ENCODE measurements around the gene GRM7. TPM values are rescaled to one million over a fixed set of nuclear protein-coding genes. Genes with fewer than 3 reads are reported as not detected.

The GRM7 gene
- total RNA-seq, 1 experiment from 2014 or later, result 0.28 TPM

DNA sequence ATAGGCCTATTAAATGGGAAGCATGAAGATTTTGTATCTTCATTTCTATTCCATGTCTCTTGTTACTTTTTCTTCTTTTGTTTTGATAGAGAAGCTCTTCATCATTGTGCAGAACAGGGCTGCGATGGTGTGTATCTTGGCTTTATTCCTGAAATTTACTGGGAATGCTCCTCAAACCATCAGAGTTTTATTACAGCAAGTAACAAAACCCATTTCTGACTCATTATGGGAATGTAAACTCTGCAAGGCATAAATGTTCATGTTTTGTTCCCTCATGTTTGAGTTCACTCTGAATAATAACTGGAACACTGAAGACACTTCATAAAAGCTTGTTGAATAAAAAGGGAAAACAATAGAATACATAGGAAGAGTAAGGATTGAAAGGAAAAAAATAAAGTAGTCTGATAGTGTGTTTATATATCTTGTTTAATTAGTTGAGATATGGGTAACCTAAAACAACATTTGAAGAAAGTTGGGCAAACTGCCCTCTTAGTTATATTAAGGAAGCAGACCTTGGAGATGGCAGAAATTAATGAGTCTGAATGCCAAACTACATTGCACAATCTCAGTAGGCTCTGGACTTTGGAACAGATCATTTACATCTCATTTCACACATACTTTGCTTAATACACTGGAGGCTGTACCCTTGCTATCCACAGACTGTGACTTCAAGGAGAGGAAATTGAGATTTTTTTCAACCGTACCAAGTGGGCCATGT is 521.5 kb downstream of the GRM7 start:
- Histone ChIP-seq H4K20me1 (ENCODE audit: control insufficient read depth, insufficient read depth, insufficient read length) (no peaks in the 10 kb centered on the region), H3K18ac (ENCODE audit: insufficient read length, low read depth, low read length) (no peak overlapping the region), H3K79me2 (ENCODE audit: insufficient read depth, low read length) (no peaks in the 10 kb centered on the region), H4K91ac (ENCODE audit: insufficient read length, low read depth, low read length) (no peak overlapping the region), H3K27ac (ENCODE audit: insufficient read length, low read depth, low read length) (no peak overlapping the region), H3K4me1 (ENCODE audit: insufficient read depth, low read length) (no peaks in the 10 kb centered on the region), H3K56ac (ENCODE audit: insufficient read length, low read depth, low read length) (no peak overlapping the region), H3K9ac (ENCODE audit: extremely low read depth, insufficient read length, low read length) (no peak overlapping the region), H3K4ac (ENCODE audit: low read depth, low read length) (no peak overlapping the region), H4K8ac (replicated peaks; ENCODE audit: insufficient read length, low read depth, low read length) (no peak overlapping the region), H2BK5ac (ENCODE audit: insufficient read length, low read length) (no peak overlapping the region), H3K4me2 (ENCODE audit: insufficient read depth, insufficient read length, low read length) (no peak overlapping the region), H3K9me3 (ENCODE audit: control insufficient read depth, low read depth, low read length) (no peaks in the 10 kb centered on the region), H3K79me1 (ENCODE audit: insufficient read depth, low read depth, low read length, poor library complexity, severe bottlenecking) (no peaks in the 10 kb centered on the region), H2BK12ac (ENCODE audit: insufficient read length, low read depth, low read length) (no peak overlapping the region), H2AK5ac (ENCODE audit: insufficient read length, low read length) (no peak overlapping the region), H2AFZ (ENCODE audit: low read length) (no peak overlapping the region), H3K27me3 (ENCODE audit: insufficient read depth, low read length) (no peaks in the 10 kb centered on the region), H2BK15ac (ENCODE audit: low read depth, low read length) (no peak overlapping the region), H3T11ph (ENCODE audit: low read length) (no peak overlapping the region), H2BK120ac (ENCODE audit: low read depth, low read length, poor library complexity, severe bottlenecking) (no peak overlapping the region), H3K23ac (ENCODE audit: insufficient read length, low read depth, low read length) (no peak overlapping the region), H3K23me2 (ENCODE audit: insufficient read length, low read depth, low read length, poor library complexity, severe bottlenecking) (no peaks in the 10 kb centered on the region), H3K14ac (ENCODE audit: insufficient read depth, low read length) (no peak overlapping the region), H2BK20ac (ENCODE audit: low read depth, low read length, poor library complexity, severe bottlenecking) (no peak overlapping the region), H4K5ac (ENCODE audit: insufficient read length, low read depth, low read length) (no peak overlapping the region)
- no peaks in the 10 kb centered on the region for H3K27me3 Mint-ChIP-seq (ENCODE audit: low read depth)
- no peaks in the 10 kb centered on the region for H3K36me3 Mint-ChIP-seq (ENCODE audit: insufficient read depth in 1 of 3, low read depth in 3 of 3)
- no peaks in the 10 kb centered on the region for H3K9me3 Mint-ChIP-seq
- no peak overlapping the region for H3K27ac Mint-ChIP-seq
- H3K4me1 Mint-ChIP-seq, result peaks cover under 1% of the 10 kb centered on the region in 2 experiments; a peak in 2 of 4 replicates
- WGBS (ENCODE audit: extremely low coverage, insufficient read length, low lambda C conversion rate), result no CpG with 5 or more reads among the region's 2 CpGs
- H3K4me3 Mint-ChIP-seq, result no peak overlapping the region
- DNase-seq, result no peak
- TF ChIP-seq, protein P1, sequence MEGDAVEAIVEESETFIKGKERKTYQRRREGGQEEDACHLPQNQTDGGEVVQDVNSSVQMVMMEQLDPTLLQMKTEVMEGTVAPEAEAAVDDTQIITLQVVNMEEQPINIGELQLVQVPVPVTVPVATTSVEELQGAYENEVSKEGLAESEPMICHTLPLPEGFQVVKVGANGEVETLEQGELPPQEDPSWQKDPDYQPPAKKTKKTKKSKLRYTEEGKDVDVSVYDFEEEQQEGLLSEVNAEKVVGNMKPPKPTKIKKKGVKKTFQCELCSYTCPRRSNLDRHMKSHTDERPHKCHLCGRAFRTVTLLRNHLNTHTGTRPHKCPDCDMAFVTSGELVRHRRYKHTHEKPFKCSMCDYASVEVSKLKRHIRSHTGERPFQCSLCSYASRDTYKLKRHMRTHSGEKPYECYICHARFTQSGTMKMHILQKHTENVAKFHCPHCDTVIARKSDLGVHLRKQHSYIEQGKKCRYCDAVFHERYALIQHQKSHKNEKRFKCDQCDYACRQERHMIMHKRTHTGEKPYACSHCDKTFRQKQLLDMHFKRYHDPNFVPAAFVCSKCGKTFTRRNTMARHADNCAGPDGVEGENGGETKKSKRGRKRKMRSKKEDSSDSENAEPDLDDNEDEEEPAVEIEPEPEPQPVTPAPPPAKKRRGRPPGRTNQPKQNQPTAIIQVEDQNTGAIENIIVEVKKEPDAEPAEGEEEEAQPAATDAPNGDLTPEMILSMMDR (conservative IDR thresholded peaks at IDR 0.05), result no peak
